Skin of body (tissue), 2 donors: ENCODE measurements around the gene ATP8A2. TPM values are rescaled to one million over a fixed set of nuclear protein-coding genes. Genes with fewer than 3 reads are reported as not detected.

Source experiments
- DNase-seq: peaks from one replicate; lab custom pipeline; 2025; lab: John Stamatoyannopoulos, UW
- total RNA-seq: library from RNA; depleted of rRNA; stranded (reverse); fragments of >200 nt; gene quantifications from one replicate; pipeline ENCODE4 v1.2.3, GENCODE V29; 2014

Gene ATP8A2
- total RNA-seq, 1 donor from 2014 or later = 1.1 TPM

- DNase-seq = no peak
Measured at GRCh38 chr13:26007261-26008125, 635.7 kb downstream of the ATP8A2 start.

- DNase-seq = no peak
Measured at GRCh38 chr13:26010487-26011207, 638.9 kb downstream of the ATP8A2 start.

DNA sequence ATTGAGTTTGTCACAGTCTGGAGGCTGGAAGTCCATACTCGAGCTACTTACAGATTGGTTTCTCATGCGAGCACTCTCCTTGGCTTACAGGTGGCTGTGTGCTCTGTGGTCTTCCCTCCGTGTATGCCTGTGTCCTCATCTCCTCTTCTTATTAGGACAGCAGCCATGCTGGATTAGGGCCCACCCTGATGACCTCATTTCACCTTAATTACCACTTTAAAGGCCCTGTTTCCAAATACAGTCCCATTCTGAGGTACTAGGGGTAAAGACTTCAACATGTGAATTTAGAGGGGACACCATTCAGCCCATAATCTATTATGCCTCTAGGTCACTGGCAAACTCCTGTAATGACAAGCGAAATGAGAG is 639.4 kb downstream of the ATP8A2 start:
- DNase-seq = no peak

GRCh38 chr13:26011996-26012821 is 640.4 kb downstream of the ATP8A2 start:
- peak; percentile 26 for DNase-seq

- no peak for DNase-seq
Measured at GRCh38 chr13:26012995-26013394, 641.2 kb downstream of the ATP8A2 start.

DNA sequence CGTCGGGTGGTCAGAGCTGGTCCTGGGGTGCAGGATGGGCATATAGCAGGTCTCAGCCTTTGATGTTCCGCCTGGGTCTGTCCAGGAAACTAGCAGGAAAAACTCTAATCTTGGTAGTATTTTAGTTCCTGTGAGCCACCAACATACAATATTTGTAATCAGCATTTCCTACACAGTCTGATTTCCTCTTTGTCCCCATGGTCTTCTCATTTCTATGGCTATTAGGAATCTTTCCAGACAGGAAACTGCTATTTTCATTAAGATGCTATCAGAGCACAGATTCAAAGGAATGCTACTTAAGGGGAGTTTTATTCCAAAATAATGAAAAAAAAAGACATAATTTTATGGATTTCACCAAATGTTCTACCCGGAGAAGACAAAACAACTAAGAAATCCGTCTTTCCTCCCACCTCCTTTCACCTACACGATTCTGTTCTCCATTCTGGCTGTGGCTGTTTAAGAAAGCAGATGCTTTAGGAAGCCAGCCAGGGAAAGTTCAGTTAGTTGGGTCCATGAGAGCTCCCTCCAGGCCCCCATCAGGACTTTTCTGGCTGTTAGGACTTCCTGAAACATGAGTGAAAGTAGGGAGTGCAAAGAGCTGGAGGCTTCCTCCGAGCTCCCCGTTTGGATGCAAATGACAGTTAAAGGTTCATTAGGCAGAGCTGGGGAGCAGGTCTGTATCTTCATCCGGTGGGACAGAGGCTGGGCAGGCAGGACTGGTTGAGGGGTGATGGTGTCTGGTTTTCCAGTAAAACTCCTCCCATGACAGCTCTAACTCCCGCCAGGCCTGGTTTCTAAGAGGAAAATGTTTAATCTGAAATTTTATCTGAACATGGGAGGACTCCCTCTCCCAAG is 643.7 kb downstream of the ATP8A2 start:
- peak; percentile 27 for DNase-seq

DNA sequence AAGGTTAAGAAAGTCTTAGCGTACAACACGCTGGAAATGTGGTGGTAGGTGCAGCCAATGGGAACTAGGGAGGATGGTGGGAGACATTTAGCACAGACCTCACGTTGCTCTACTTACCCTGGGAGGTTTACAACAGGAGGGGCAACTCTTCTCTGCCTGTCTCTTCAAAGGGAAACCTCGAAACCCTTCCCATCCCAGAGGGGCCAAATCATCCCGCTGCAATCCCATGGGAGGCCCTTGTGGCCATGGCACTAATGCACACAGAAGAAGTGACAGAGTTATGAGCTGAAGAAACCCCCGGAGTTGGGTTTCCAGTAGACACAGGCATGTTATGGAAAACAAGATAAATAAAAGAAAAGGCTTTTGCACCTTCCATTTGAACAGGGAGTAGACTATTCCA is 644.4 kb downstream of the ATP8A2 start:
- DNase-seq = no peak

GRCh38 chr13:26017196-26017921 is 645.6 kb downstream of the ATP8A2 start:
- DNase-seq = no peak

GRCh38 chr13:26017932-26018665 is 646.3 kb downstream of the ATP8A2 start:
- DNase-seq = no peak

DNA sequence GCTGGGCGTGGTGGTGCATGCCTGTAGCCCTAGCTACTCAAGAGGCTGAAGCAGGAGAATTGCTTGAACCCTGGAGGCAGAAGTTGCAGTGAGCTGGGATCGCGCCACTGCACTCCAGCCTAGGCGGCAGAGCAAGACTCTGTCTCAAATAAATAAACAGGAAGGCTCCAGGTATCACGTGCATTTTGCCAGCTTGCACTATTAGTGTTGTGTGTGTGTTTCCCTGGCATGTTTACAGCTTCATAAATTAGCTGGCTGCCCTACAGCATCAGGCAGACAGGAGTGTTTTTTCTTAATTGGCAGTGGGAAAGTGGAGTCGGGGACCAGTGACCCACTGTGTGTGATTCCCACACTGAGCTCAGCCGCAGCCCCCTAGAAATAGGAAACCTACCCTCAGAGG is 647.5 kb downstream of the ATP8A2 start:
- no peak for DNase-seq

GRCh38 chr13:26019881-26020870 is 648.4 kb downstream of the ATP8A2 start:
- DNase-seq = peak; percentile 14

GRCh38 chr13:26020891-26021290 is 649.1 kb downstream of the ATP8A2 start:
- DNase-seq = no peak

DNA sequence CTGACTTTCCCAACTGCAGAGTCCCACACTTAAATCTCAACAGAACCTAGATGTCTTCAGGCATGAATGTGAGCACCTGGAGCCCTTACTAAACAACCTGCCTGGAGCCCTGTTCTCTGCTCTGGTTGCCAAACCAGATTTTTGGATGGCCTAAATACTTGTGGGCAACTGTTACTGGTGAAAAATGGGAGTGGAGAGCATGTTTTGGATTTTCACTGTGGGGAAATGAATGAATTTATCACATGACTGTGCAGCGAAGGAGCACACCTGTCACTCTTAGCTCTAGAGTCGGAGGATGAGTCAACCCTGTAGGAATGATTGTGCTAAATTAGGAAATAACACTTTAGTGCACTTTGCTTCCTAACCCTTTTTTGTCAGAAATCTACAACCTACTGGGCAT is 649.7 kb downstream of the ATP8A2 start:
- DNase-seq = no peak

GRCh38 chr13:26021956-26022355 is 650.2 kb downstream of the ATP8A2 start:
- DNase-seq = no peak

GRCh38 chr13:26022538-26023292 is 650.9 kb downstream of the ATP8A2 start:
- DNase-seq = no peak

DNA sequence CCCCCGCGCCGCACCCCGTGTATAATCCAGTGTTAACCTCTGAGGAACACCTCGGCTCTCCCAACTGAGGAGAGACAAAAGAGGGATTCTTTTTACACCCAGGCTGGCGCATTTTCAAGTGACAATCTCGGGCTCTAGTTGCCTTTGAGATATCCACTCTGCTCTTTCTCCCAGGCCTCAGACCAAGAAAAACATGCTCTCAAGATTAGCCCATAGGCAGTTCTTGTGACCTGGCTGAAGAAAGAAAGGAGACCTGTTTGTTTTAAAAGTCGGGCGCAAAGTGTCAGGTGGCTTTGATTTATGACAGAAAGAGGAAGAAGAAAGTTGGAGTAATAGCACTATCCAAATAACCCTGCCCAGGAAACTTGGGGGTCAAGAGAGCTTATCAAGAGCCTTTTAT is 652.8 kb downstream of the ATP8A2 start:
- no peak for DNase-seq

DNA sequence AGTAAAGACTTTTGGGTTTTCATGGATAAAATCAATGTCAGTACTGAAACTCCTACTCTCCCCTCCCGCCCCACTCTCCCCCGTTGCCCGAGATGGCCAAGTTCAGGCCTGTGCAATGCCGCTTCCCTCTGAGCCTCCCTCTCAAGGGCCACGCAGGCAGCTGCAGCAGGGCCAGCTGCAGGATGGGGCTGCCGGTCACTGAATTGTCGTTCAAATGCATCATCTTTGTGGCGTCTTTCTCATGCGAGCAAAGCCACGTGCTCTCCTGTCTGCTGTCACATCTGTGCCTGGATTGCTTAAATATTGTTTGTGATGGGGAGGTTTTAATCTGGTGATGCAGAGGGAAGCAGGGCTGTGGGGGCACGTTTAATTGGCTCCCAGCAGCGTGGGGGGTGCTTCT is 653.4 kb downstream of the ATP8A2 start:
- no peak for DNase-seq

DNA sequence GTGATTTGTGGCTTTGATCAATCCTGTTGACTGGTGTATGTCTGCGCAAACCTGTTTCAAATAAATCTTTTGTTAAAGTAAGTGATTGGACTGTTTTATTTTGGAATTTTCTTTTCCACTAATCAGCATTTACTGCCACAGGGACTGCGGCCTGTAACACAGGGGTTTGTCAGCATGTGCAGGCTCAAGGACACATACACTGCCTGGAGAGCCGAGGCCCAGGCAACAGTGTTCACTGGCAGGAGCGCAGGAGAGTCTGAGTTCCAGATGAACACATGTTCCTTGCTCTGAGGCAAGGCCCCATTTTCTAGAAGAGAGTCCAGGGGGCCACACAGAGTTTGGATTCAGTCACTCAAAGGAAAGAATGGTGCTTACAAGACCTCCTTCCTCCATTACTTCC is 654.0 kb downstream of the ATP8A2 start:
- DNase-seq = no peak
